ENCODE data around the gene TBC1D4.

GRCh38 chr13:75419656-75420055, 62.3 kb downstream of the TBC1D4 start:
- TF ChIP-seq CTCF (IDR thresholded peaks at IDR 0.05 in 2 of 3, conservative IDR thresholded peaks at IDR 0.05 in 1 of 3; ENCODE audit: insufficient read depth in 2 of 3, low read depth in 1 of 3, low read length in 3 of 3): no peak
- TF ChIP-seq GATAD2B (IDR thresholded peaks at IDR 0.05; ENCODE audit: borderline replicate concordance): no peak
- no peak for TF ChIP-seq RUNX1 (IDR thresholded peaks at IDR 0.05; ENCODE audit: low read depth)
- no peak for TF ChIP-seq POLR2A (conservative IDR thresholded peaks at IDR 0.05)
- no peak for TF ChIP-seq TBL1XR1 (IDR thresholded peaks at IDR 0.05; ENCODE audit: low read length in 2 of 2)
- no peak for TF ChIP-seq ETV6 (IDR thresholded peaks at IDR 0.05; ENCODE audit: borderline replicate concordance in 1 of 2, low read depth in 2 of 2, low read length in 1 of 2)
- no peak for TF ChIP-seq ETV6 (CRISPR knock-in tag; IDR thresholded peaks at IDR 0.05; ENCODE audit: borderline replicate concordance)
- no peak for TF ChIP-seq BDP1 (IDR thresholded peaks at IDR 0.05; ENCODE audit: insufficient read depth, insufficient read length)
- TF ChIP-seq CREM (IDR thresholded peaks at IDR 0.05; ENCODE audit: low read depth): no peak
- TF ChIP-seq CREB3L1 (IDR thresholded peaks at IDR 0.05; ENCODE audit: borderline replicate concordance, low read depth): no peak
- TF ChIP-seq SMAD3 (CRISPR knock-in tag; conservative IDR thresholded peaks at IDR 0.05): no peak
- no peak for TF ChIP-seq ARID1B (IDR thresholded peaks at IDR 0.05)
- no peak for TF ChIP-seq TAL1 (IDR thresholded peaks at IDR 0.05)
- no peak for TF ChIP-seq REST (IDR thresholded peaks at IDR 0.05; ENCODE audit: borderline replicate concordance)
- TF ChIP-seq REST (CRISPR knock-in tag; IDR thresholded peaks at IDR 0.05; ENCODE audit: low read depth): no peak

All from K562 (cell line).